ENCODE data around the gene CCT8. TPM values are rescaled to one million over a fixed set of nuclear protein-coding genes. Genes with fewer than 3 reads are reported as not detected.
A peak's percentile ranks its signal among the peaks of the same experiment; 100 is the strongest.

Gene CCT8
- total and polyA plus RNA-seq, 10 of the 15 experiments (the other 5 are each of a cell fraction or from before 2014, with no cell fraction given) = 321 to 696 (median 471) TPM

DNA sequence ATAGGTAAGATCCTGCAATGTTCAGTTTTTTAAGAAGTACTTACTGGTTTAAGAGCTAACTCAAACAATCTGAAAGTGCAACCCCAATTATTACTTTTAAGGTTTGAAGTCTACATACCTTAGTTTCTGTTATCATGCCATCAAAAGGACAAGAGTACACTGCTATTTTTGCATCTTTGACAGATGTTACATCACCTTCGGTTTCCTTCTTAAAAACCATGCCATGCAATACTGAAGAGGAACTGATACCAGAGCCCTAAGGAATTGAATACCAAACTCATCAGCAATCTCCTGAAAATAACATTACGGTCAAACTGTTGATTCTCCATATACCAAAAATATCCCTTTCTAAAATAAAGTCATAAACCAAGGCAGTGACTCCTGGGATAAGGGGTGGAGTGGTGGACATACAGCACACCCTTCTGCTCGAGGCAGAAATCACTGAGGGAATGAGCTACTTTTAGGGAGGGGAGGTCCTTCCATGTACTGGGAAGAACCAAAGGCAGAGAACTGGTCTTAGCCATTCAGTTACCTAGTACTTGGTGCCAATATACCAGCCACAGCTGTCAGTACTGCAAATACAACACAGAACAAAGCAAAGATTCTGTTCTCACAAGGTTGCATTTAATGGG lies 8.5 kb downstream of the CCT8 start (continued):
- TF ChIP-seq, protein P1, sequence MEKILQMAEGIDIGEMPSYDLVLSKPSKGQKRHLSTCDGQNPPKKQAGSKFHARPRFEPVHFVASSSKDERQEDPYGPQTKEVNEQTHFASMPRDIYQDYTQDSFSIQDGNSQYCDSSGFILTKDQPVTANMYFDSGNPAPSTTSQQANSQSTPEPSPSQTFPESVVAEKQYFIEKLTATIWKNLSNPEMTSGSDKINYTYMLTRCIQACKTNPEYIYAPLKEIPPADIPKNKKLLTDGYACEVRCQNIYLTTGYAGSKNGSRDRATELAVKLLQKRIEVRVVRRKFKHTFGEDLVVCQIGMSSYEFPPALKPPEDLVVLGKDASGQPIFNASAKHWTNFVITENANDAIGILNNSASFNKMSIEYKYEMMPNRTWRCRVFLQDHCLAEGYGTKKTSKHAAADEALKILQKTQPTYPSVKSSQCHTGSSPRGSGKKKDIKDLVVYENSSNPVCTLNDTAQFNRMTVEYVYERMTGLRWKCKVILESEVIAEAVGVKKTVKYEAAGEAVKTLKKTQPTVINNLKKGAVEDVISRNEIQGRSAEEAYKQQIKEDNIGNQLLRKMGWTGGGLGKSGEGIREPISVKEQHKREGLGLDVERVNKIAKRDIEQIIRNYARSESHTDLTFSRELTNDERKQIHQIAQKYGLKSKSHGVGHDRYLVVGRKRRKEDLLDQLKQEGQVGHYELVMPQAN (conservative IDR thresholded peaks at IDR 0.05) = 0 out of 2 replicates have a peak, but pooled peaks have one; percentile 23
- TF ChIP-seq GABPA (IDR thresholded peaks at IDR 0.05; ENCODE audit: low read depth) (peak; percentile 24; the same call in 1 of the 2 replicates), CBX5 (IDR thresholded peaks at IDR 0.05; ENCODE audit: low read depth) (no peak), WRNIP1 (IDR thresholded peaks at IDR 0.05; ENCODE audit: borderline replicate concordance, low read depth, low read length) (no peak), SRF (IDR thresholded peaks at IDR 0.05; ENCODE audit: low read depth in 2 of 2, low read length in 2 of 2) (no peak), IKZF1 (conservative IDR thresholded peaks at IDR 0.05) (peak; percentile 94), SUZ12 (IDR thresholded peaks at IDR 0.05; ENCODE audit: unreplicated experiment) (no peak), ZNF24 (IDR thresholded peaks at IDR 0.05) (peak; percentile 73; the same call in 1 of the 2 replicates), IRF4 (IDR thresholded peaks at IDR 0.05; ENCODE audit: low read depth, low read length) (peak; percentile 84), ZBED1 (IDR thresholded peaks at IDR 0.05; ENCODE audit: borderline replicate concordance) (peak; percentile 47; the same call in 1 of the 2 replicates), EED (IDR thresholded peaks at IDR 0.05; ENCODE audit: low read depth) (peak; percentile 90), NFIC (IDR thresholded peaks at IDR 0.05; ENCODE audit: low read depth, low read length) (peak; percentile 90)
- TF ChIP-seq, protein P2, sequence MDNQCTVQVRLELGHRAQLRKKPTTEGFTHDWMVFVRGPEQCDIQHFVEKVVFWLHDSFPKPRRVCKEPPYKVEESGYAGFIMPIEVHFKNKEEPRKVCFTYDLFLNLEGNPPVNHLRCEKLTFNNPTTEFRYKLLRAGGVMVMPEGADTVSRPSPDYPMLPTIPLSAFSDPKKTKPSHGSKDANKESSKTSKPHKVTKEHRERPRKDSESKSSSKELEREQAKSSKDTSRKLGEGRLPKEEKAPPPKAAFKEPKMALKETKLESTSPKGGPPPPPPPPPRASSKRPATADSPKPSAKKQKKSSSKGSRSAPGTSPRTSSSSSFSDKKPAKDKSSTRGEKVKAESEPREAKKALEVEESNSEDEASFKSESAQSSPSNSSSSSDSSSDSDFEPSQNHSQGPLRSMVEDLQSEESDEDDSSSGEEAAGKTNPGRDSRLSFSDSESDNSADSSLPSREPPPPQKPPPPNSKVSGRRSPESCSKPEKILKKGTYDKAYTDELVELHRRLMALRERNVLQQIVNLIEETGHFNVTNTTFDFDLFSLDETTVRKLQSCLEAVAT (IDR thresholded peaks at IDR 0.05) = peak; percentile 66
- TF ChIP-seq, protein P3, sequence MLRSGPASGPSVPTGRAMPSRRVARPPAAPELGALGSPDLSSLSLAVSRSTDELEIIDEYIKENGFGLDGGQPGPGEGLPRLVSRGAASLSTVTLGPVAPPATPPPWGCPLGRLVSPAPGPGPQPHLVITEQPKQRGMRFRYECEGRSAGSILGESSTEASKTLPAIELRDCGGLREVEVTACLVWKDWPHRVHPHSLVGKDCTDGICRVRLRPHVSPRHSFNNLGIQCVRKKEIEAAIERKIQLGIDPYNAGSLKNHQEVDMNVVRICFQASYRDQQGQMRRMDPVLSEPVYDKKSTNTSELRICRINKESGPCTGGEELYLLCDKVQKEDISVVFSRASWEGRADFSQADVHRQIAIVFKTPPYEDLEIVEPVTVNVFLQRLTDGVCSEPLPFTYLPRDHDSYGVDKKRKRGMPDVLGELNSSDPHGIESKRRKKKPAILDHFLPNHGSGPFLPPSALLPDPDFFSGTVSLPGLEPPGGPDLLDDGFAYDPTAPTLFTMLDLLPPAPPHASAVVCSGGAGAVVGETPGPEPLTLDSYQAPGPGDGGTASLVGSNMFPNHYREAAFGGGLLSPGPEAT (IDR thresholded peaks at IDR 0.05; ENCODE audit: low read depth) = peak; percentile 84
- TF ChIP-seq, protein P4, sequence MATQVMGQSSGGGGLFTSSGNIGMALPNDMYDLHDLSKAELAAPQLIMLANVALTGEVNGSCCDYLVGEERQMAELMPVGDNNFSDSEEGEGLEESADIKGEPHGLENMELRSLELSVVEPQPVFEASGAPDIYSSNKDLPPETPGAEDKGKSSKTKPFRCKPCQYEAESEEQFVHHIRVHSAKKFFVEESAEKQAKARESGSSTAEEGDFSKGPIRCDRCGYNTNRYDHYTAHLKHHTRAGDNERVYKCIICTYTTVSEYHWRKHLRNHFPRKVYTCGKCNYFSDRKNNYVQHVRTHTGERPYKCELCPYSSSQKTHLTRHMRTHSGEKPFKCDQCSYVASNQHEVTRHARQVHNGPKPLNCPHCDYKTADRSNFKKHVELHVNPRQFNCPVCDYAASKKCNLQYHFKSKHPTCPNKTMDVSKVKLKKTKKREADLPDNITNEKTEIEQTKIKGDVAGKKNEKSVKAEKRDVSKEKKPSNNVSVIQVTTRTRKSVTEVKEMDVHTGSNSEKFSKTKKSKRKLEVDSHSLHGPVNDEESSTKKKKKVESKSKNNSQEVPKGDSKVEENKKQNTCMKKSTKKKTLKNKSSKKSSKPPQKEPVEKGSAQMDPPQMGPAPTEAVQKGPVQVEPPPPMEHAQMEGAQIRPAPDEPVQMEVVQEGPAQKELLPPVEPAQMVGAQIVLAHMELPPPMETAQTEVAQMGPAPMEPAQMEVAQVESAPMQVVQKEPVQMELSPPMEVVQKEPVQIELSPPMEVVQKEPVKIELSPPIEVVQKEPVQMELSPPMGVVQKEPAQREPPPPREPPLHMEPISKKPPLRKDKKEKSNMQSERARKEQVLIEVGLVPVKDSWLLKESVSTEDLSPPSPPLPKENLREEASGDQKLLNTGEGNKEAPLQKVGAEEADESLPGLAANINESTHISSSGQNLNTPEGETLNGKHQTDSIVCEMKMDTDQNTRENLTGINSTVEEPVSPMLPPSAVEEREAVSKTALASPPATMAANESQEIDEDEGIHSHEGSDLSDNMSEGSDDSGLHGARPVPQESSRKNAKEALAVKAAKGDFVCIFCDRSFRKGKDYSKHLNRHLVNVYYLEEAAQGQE (IDR thresholded peaks at IDR 0.05; ENCODE audit: low read depth, low read length) = no peak
